Measurements from ENCODE around the gene IL1R2. TPM values are rescaled to one million over a fixed set of nuclear protein-coding genes. Genes with fewer than 3 reads are reported as not detected.
A peak's percentile ranks its signal among the peaks of the same experiment; 100 is the strongest.
"Not testable (repeated sequence)": the region's sequence is repeated elsewhere in the genome, so short reads cannot be mapped to it uniquely, and the experiment has no call there.

The IL1R2 gene
- total and polyA plus RNA-seq, 2 donors (not counting 1 experiment from before 2014, with no cell fraction given): 0.17 to 0.20 TPM

- no peak for TF ChIP-seq CTCF (conservative IDR thresholded peaks at IDR 0.05 in 1 of 2, IDR thresholded peaks at IDR 0.05 in 1 of 2; ENCODE audit: low read depth in 1 of 2, low read length in 2 of 2)
- no peak for TF ChIP-seq EZH2 (IDR thresholded peaks at IDR 0.05; ENCODE audit: low read length, missing control alignments)
- Histone ChIP-seq H3K4me3 (replicated peaks in 1 of 4; ENCODE audit: control extremely low read depth in 1 of 4, insufficient read depth in 1 of 4, low read depth in 3 of 4, low read length in 4 of 4) (no peak overlapping the region), H3K36me3 (ENCODE audit: control insufficient read depth, insufficient read depth, low read length) (no peaks in the 10 kb centered on the region), H3K9me3 (ENCODE audit: control insufficient read depth, insufficient read depth, low read depth, low read length) (no peaks in the 10 kb centered on the region), H4K20me1 (ENCODE audit: control insufficient read depth, extremely low read depth, insufficient read depth, low read length) (no peaks in the 10 kb centered on the region), H3K79me2 (ENCODE audit: control insufficient read depth, insufficient read depth, low read length) (no peaks in the 10 kb centered on the region), H3K27ac (ENCODE audit: insufficient read depth, low read length) (peak overlapping the region; percentile 98), H3K9ac (ENCODE audit: insufficient read depth, low read length) (no peak overlapping the region), H3K4me2 (ENCODE audit: extremely low read depth, insufficient read depth, low read length) (no peak overlapping the region), H3K4me1 (ENCODE audit: control insufficient read depth, extremely low read depth, insufficient read depth, low read length) (peaks cover 39% of the 10 kb centered on the region), H2AFZ (ENCODE audit: low read length) (no peak overlapping the region), H3K27me3 (ENCODE audit: control insufficient read depth, insufficient read depth, low read length) (no peaks in the 10 kb centered on the region)
- DNase-seq (ENCODE audit: low read depth in 2 of 2): peak; percentile 88 to 92
These were observed 74.0 kb downstream of the IL1R2 start for GRCh38 chr2:102065675-102066252.

GRCh38 chr2:102066554-102066953 is 74.8 kb downstream of the IL1R2 start:
- TF ChIP-seq CTCF (conservative IDR thresholded peaks at IDR 0.05 in 1 of 2, IDR thresholded peaks at IDR 0.05 in 1 of 2; ENCODE audit: low read depth in 1 of 2, low read length in 2 of 2) (no peak), EZH2 (IDR thresholded peaks at IDR 0.05; ENCODE audit: low read length, missing control alignments) (no peak)
- no peaks in the 10 kb centered on the region for H3K36me3 ChIP-seq (ENCODE audit: control insufficient read depth, insufficient read depth, low read length)
- no peaks in the 10 kb centered on the region for H3K79me2 ChIP-seq (ENCODE audit: control insufficient read depth, insufficient read depth, low read length)
- no peaks in the 10 kb centered on the region for H3K9me3 ChIP-seq (ENCODE audit: control insufficient read depth, insufficient read depth, low read depth, low read length)
- H2AFZ ChIP-seq (ENCODE audit: low read length): no peak overlapping the region
- H4K20me1 ChIP-seq (ENCODE audit: control insufficient read depth, extremely low read depth, insufficient read depth, low read length): no peaks in the 10 kb centered on the region
- no peaks in the 10 kb centered on the region for H3K27me3 ChIP-seq (ENCODE audit: control insufficient read depth, insufficient read depth, low read length)
- H3K4me3 ChIP-seq (replicated peaks in 1 of 4; ENCODE audit: control extremely low read depth in 1 of 4, insufficient read depth in 1 of 4, low read depth in 3 of 4, low read length in 4 of 4): no peak overlapping the region
- no peak for DNase-seq (ENCODE audit: low read depth in 2 of 2)
- H3K4me2 ChIP-seq (ENCODE audit: extremely low read depth, insufficient read depth, low read length): no peak overlapping the region
- H3K27ac ChIP-seq (ENCODE audit: insufficient read depth, low read length): no peak overlapping the region
- H3K9ac ChIP-seq (ENCODE audit: insufficient read depth, low read length): no peak overlapping the region
- H3K4me1 ChIP-seq (ENCODE audit: control insufficient read depth, extremely low read depth, insufficient read depth, low read length): peaks cover 33% of the 10 kb centered on the region

- not testable (repeated sequence) for H3K4me2 ChIP-seq (ENCODE audit: extremely low read depth, insufficient read depth, low read length); H4K20me1 ChIP-seq (ENCODE audit: control insufficient read depth, extremely low read depth, insufficient read depth, low read length); H3K79me2 ChIP-seq (ENCODE audit: control insufficient read depth, insufficient read depth, low read length); H3K27ac ChIP-seq (ENCODE audit: insufficient read depth, low read length); H3K4me3 ChIP-seq (replicated peaks in 1 of 4; ENCODE audit: control extremely low read depth in 1 of 4, insufficient read depth in 1 of 4, low read depth in 3 of 4, low read length in 4 of 4); H3K9ac ChIP-seq (ENCODE audit: insufficient read depth, low read length); H3K27me3 ChIP-seq (ENCODE audit: control insufficient read depth, insufficient read depth, low read length); H2AFZ ChIP-seq (ENCODE audit: low read length); H3K9me3 ChIP-seq (ENCODE audit: control insufficient read depth, insufficient read depth, low read depth, low read length); DNase-seq (ENCODE audit: low read depth in 2 of 2); H3K36me3 ChIP-seq (ENCODE audit: control insufficient read depth, insufficient read depth, low read length)
- peaks cover 27% of the 10 kb centered on the region for H3K4me1 ChIP-seq (ENCODE audit: control insufficient read depth, extremely low read depth, insufficient read depth, low read length)
These were observed 76.4 kb downstream of the IL1R2 start for GRCh38 chr2:102068126-102068525.
